HUES48 (cell line): ENCODE results near the gene CASP2.

Source experiments
- H3K27ac ChIP-seq: one replicate; pipeline ENCODE4 v1.7.0; 2013; ENCODE audit warnings: low read depth, low read length, inconsistent platforms
- H3K27me3 ChIP-seq: 2 replicates; pipeline ENCODE4 v1.6.1; 2013; ENCODE audit warnings: mild to moderate bottlenecking, low read length; ENCODE audit not compliant: control insufficient read depth, insufficient read depth
- H3K36me3 ChIP-seq: 2 replicates; pipeline ENCODE4 v1.6.1; 2013; ENCODE audit warnings: low read length; ENCODE audit not compliant: control insufficient read depth, insufficient read depth
- H3K4me1 ChIP-seq: 2 replicates; pipeline ENCODE4 v1.6.1; 2013; ENCODE audit warnings: mild to moderate bottlenecking, low read length; ENCODE audit not compliant: control insufficient read depth, insufficient read depth
- H3K4me3 ChIP-seq: 2 replicates; pipeline ENCODE4 v1.5.1; 2013; ENCODE audit warnings: mild to moderate bottlenecking, low read depth, low read length
- H3K9ac ChIP-seq: 2 replicates; pipeline ENCODE4 v1.6.1; 2013; ENCODE audit warnings: mild to moderate bottlenecking, low read depth, low read length, moderate library complexity
- H3K9me3 ChIP-seq: 2 replicates; pipeline ENCODE4 v1.6.1; 2013; ENCODE audit warnings: low read length; ENCODE audit not compliant: control insufficient read depth, insufficient read depth

The CASP2 gene

GRCh38 chr7:143287935-143288826, at the start of gene CASP2:
Gene CASP2 (plus strand): TSS chr7:143288351. CDS start chr7:143288456, 105 bp downstream.
- Histone ChIP-seq H3K36me3 (peaks cover 27% of the 10 kb centered on the region), H3K9ac (peak within 1 kb of the TSS; percentile 97), H3K27ac (peak within 1 kb of the TSS; percentile 88), H3K27me3 (peaks cover 29% of the 10 kb centered on the region), H3K4me1 (peaks cover 28% of the 10 kb centered on the region), H3K9me3 (peaks cover 6% of the 10 kb centered on the region), H3K4me3 (peak within 1 kb of the TSS; percentile 82)

- no peaks in the 10 kb centered on the region for H3K27me3 ChIP-seq
- H3K9me3 ChIP-seq: peaks cover 4% of the 10 kb centered on the region; the same call in 1 of the 2 replicates
- H3K27ac ChIP-seq: no peak overlapping the region
- no peaks in the 10 kb centered on the region for H3K36me3 ChIP-seq
- H3K9ac ChIP-seq: no peak overlapping the region
- peaks cover 3% of the 10 kb centered on the region; the same call in 1 of the 2 replicates for H3K4me1 ChIP-seq
- no peak overlapping the region for H3K4me3 ChIP-seq
Measured at GRCh38 chr7:143239813-143240212, 48.3 kb upstream of the CASP2 start.

- no peak overlapping the region for H3K4me3 ChIP-seq
Measured at GRCh38 chr7:143240291-143241168, 47.6 kb upstream of the CASP2 start.

GRCh38 chr7:143242306-143242705, 45.8 kb upstream of the CASP2 start:
- Histone ChIP-seq H3K4me3 (no peak overlapping the region), H3K9me3 (no peaks in the 10 kb centered on the region), H3K27ac (no peak overlapping the region), H3K36me3 (no peaks in the 10 kb centered on the region), H3K9ac (no peak overlapping the region), H3K27me3 (no peaks in the 10 kb centered on the region), H3K4me1 (peaks cover 3% of the 10 kb centered on the region; the same call in 1 of the 2 replicates)

More at GRCh38 chr7:143240291-143241168, 47.6 kb upstream of the CASP2 start:
- H3K36me3 ChIP-seq: no peaks in the 10 kb centered on the region
- no peaks in the 10 kb centered on the region for H3K27me3 ChIP-seq
- peaks cover 4% of the 10 kb centered on the region; the same call in 1 of the 2 replicates for H3K9me3 ChIP-seq
- H3K9ac ChIP-seq: no peak overlapping the region
- H3K27ac ChIP-seq: no peak overlapping the region
- peaks cover 3% of the 10 kb centered on the region; the same call in 1 of the 2 replicates for H3K4me1 ChIP-seq

GRCh38 chr7:143243111-143243510, 45.0 kb upstream of the CASP2 start:
- Histone ChIP-seq H3K9me3 (no peaks in the 10 kb centered on the region), H3K9ac (no peak overlapping the region), H3K27me3 (no peaks in the 10 kb centered on the region), H3K36me3 (no peaks in the 10 kb centered on the region), H3K27ac (no peak overlapping the region), H3K4me3 (no peak overlapping the region), H3K4me1 (peaks cover 3% of the 10 kb centered on the region; the same call in 1 of the 2 replicates)

GRCh38 chr7:143243614-143244013, 44.5 kb upstream of the CASP2 start:
- Histone ChIP-seq H3K36me3 (no peaks in the 10 kb centered on the region), H3K4me1 (peaks cover 3% of the 10 kb centered on the region; the same call in 1 of the 2 replicates), H3K9ac (no peak overlapping the region), H3K27ac (no peak overlapping the region), H3K27me3 (no peaks in the 10 kb centered on the region), H3K4me3 (no peak overlapping the region), H3K9me3 (no peaks in the 10 kb centered on the region)

GRCh38 chr7:143244321-143244720, 43.8 kb upstream of the CASP2 start:
- no peaks in the 10 kb centered on the region for H3K27me3 ChIP-seq

GRCh38 chr7:143245123-143245522, 43.0 kb upstream of the CASP2 start:
- Histone ChIP-seq H3K36me3 (no peaks in the 10 kb centered on the region), H3K27me3 (no peaks in the 10 kb centered on the region)

More at GRCh38 chr7:143244321-143244720, 43.8 kb upstream of the CASP2 start:
- Histone ChIP-seq H3K9me3 (no peaks in the 10 kb centered on the region), H3K9ac (no peak overlapping the region), H3K4me3 (no peak overlapping the region), H3K27ac (no peak overlapping the region), H3K4me1 (peaks cover 3% of the 10 kb centered on the region; the same call in 1 of the 2 replicates), H3K36me3 (no peaks in the 10 kb centered on the region)

GRCh38 chr7:143247372-143247771, 40.8 kb upstream of the CASP2 start:
- Histone ChIP-seq H3K9me3 (no peaks in the 10 kb centered on the region), H3K27ac (no peak overlapping the region), H3K27me3 (no peaks in the 10 kb centered on the region), H3K4me1 (no peaks in the 10 kb centered on the region), H3K4me3 (no peak overlapping the region), H3K9ac (no peak overlapping the region), H3K36me3 (no peaks in the 10 kb centered on the region)

More at GRCh38 chr7:143245123-143245522, 43.0 kb upstream of the CASP2 start:
- peaks cover 3% of the 10 kb centered on the region; the same call in 1 of the 2 replicates for H3K4me1 ChIP-seq
- no peak overlapping the region for H3K4me3 ChIP-seq
- H3K27ac ChIP-seq: no peak overlapping the region
- no peak overlapping the region for H3K9ac ChIP-seq
- H3K9me3 ChIP-seq: no peaks in the 10 kb centered on the region

- H3K36me3 ChIP-seq: no peaks in the 10 kb centered on the region
- no peak overlapping the region for H3K4me3 ChIP-seq
- H3K9ac ChIP-seq: no peak overlapping the region
- no peaks in the 10 kb centered on the region for H3K27me3 ChIP-seq
- no peak overlapping the region for H3K27ac ChIP-seq
- no peaks in the 10 kb centered on the region for H3K9me3 ChIP-seq
- no peaks in the 10 kb centered on the region for H3K4me1 ChIP-seq
Measured at GRCh38 chr7:143248761-143249354, 39.3 kb upstream of the CASP2 start.
